Measurements from ENCODE around the gene DNAH11.

The DNAH11 gene

DNA sequence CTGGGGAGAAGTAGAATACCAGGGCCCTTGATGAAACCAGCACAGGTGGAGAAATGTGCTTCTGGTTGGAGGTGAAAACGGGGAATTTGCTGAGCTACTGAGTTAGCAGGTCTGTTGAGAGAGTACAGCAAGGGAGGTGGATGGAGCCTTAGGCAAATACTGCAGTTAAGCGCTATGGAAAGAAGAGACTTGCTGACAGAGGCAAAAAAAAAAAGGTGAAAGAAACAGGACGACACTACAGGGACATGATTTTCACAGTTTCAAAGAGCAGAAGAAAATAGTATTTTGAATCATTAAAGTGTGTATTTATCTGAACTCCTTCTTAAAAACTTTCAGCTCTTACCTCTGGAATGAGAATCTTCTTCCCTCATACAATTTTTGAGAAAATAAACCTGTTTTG is 159.5 kb downstream of the DNAH11 start:
- no peak for TF ChIP-seq CTCF (IDR thresholded peaks at IDR 0.05; ENCODE audit: extremely low read depth, insufficient read depth, missing control alignments)
- in situ Hi-C loops (cut with MboI; ENCODE audit: low pct_unique_long_range_greater_than_20kb, low sequenced_read_pairs, unreplicated experiment): no loop called here

GRCh38 chr7:21704359-21704758 is 161.5 kb downstream of the DNAH11 start:
- in situ Hi-C loops (cut with MboI; ENCODE audit: low pct_unique_long_range_greater_than_20kb, low sequenced_read_pairs, unreplicated experiment): no loop called here
- TF ChIP-seq CTCF (IDR thresholded peaks at IDR 0.05; ENCODE audit: extremely low read depth, insufficient read depth, missing control alignments): no peak
- no peak for DNase-seq (ENCODE audit: low spot score)

More for the DNA sequence above, 159.5 kb downstream of the DNAH11 start:
- no peak for DNase-seq (ENCODE audit: low spot score)

GRCh38 chr7:21706131-21706530 is 163.3 kb downstream of the DNAH11 start:
- TF ChIP-seq CTCF (IDR thresholded peaks at IDR 0.05; ENCODE audit: extremely low read depth, insufficient read depth, missing control alignments): no peak
- in situ Hi-C loops (cut with MboI; ENCODE audit: low pct_unique_long_range_greater_than_20kb, low sequenced_read_pairs, unreplicated experiment): no loop called here
- no peak for DNase-seq (ENCODE audit: low spot score)

GRCh38 chr7:21707566-21707965 is 164.7 kb downstream of the DNAH11 start:
- DNase-seq (ENCODE audit: low spot score): no peak
- no peak for TF ChIP-seq CTCF (IDR thresholded peaks at IDR 0.05; ENCODE audit: extremely low read depth, insufficient read depth, missing control alignments)
- in situ Hi-C loops (cut with MboI; ENCODE audit: low pct_unique_long_range_greater_than_20kb, low sequenced_read_pairs, unreplicated experiment): no loop called here

GRCh38 chr7:21708096-21708495 is 165.3 kb downstream of the DNAH11 start:
- no peak for DNase-seq (ENCODE audit: low spot score)
- in situ Hi-C loops (cut with MboI; ENCODE audit: low pct_unique_long_range_greater_than_20kb, low sequenced_read_pairs, unreplicated experiment): no loop called here
- TF ChIP-seq CTCF (IDR thresholded peaks at IDR 0.05; ENCODE audit: extremely low read depth, insufficient read depth, missing control alignments): no peak

DNA sequence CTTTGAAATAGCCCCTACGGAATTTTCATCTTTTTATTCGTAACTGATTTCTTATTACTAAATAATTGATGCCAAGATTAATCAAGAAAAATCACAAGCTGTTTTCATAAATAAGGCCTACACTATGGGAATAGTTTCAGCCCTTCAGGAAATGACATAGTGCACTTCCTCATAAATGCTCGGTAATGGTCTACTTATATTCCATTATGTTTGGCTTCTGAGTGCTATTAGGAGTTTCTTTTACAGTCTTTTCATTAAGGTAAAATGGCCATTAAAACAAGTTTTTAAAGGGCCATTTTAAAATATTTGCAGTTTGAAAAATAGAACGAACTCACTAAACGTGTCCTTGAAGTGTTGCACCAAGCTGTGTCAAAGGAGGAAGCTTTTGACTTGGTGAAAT is 174.5 kb downstream of the DNAH11 start:
- no peak for DNase-seq (ENCODE audit: low spot score)
- in situ Hi-C loops (cut with MboI; ENCODE audit: low pct_unique_long_range_greater_than_20kb, low sequenced_read_pairs, unreplicated experiment): no loop called here

More for the DNA sequence above, 174.5 kb downstream of the DNAH11 start:
- TF ChIP-seq CTCF (IDR thresholded peaks at IDR 0.05; ENCODE audit: extremely low read depth, insufficient read depth, missing control alignments): no peak

Measured in GM13977 (cell line).